Measurements from ENCODE around the gene GPR176.
"Not testable (repeated sequence)": the region's sequence is repeated elsewhere in the genome, so short reads cannot be mapped to it uniquely, and the experiment has no call there.

Gene GPR176

DNA sequence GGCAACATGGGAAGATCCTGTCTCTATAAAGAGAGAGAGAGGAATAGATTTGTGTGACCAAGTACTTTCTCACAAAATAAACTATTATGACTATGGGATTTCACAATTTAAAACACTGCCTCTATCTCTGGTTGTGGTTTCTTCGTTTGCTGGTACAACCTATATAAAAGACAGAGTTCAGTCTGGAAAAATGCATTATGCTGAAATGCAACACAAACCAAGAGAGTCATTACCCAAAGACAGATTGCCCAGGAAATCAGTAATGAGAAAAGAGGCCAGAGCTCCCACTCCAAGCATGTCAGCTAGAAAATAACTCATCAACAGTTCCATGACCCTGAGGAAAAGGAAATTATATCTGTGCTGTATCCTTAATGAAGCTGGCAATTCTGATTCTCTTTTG, 23.2 kb downstream of the GPR176 start:
- H3K9me3 ChIP-seq (ENCODE audit: control insufficient read depth in 5 of 5, low read length in 5 of 5): no peaks in the 10 kb centered on the region
- no peak overlapping the region for H3K9ac ChIP-seq (ENCODE audit: low read length in 5 of 5)
- H3K4me1 ChIP-seq (ENCODE audit: control insufficient read depth in 5 of 5, insufficient read depth in 5 of 5, low read length in 5 of 5): no peaks in the 10 kb centered on the region
- no peaks in the 10 kb centered on the region for H3K36me3 ChIP-seq (ENCODE audit: control insufficient read depth in 5 of 5, insufficient read depth in 5 of 5, low read length in 5 of 5)
- no peak overlapping the region for H3K4me3 ChIP-seq (ENCODE audit: low read depth in 1 of 5, low read length in 5 of 5)
- no peak overlapping the region for H3K27ac ChIP-seq (ENCODE audit: low read depth, low read length)
- peaks cover 0 to 5% (median 0%) of the 10 kb centered on the region in 5 donors for H3K27me3 ChIP-seq (ENCODE audit: control insufficient read depth in 5 of 5, insufficient read depth in 4 of 5, low read length in 5 of 5)

DNA sequence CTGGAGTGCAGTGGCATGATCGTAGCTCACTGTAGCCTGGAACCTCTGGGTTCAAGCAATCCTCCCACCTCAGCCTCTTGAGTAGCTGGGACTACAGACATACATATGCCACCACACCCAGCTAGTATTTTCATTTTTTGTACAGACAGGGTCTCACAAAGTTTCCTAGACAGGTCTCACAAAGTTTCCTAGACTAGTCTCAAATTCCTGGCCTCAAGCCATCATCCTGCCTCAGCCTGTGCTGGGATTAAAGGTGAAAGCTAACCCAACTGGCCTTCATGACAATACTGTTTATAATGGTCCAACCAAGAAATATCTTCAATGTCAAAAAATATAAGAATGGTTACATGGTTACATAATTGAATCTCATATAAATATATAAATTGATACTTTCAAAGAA, 24.0 kb downstream of the GPR176 start:
- Histone ChIP-seq H3K4me3 (ENCODE audit: low read depth in 1 of 5, low read length in 5 of 5) (no peak overlapping the region), H3K4me1 (ENCODE audit: control insufficient read depth in 5 of 5, insufficient read depth in 5 of 5, low read length in 5 of 5) (no peaks in the 10 kb centered on the region), H3K27me3 (ENCODE audit: control insufficient read depth in 5 of 5, insufficient read depth in 4 of 5, low read length in 5 of 5) (peaks cover 0 to 5% (median 0%) of the 10 kb centered on the region in 5 donors), H3K9ac (ENCODE audit: low read length in 5 of 5) (no peak overlapping the region), H3K9me3 (ENCODE audit: control insufficient read depth in 5 of 5, low read length in 5 of 5) (no peaks in the 10 kb centered on the region), H3K36me3 (ENCODE audit: control insufficient read depth in 5 of 5, insufficient read depth in 5 of 5, low read length in 5 of 5) (no peaks in the 10 kb centered on the region), H3K27ac (ENCODE audit: low read depth, low read length) (no peak overlapping the region)

- H3K4me3 ChIP-seq (ENCODE audit: low read depth in 1 of 5, low read length in 5 of 5); H3K4me1 ChIP-seq (ENCODE audit: control insufficient read depth in 5 of 5, insufficient read depth in 5 of 5, low read length in 5 of 5); H3K27me3 ChIP-seq (ENCODE audit: control insufficient read depth in 5 of 5, insufficient read depth in 4 of 5, low read length in 5 of 5); H3K36me3 ChIP-seq (ENCODE audit: control insufficient read depth in 5 of 5, insufficient read depth in 5 of 5, low read length in 5 of 5); H3K27ac ChIP-seq (ENCODE audit: low read depth, low read length); H3K9ac ChIP-seq (ENCODE audit: low read length in 5 of 5); H3K9me3 ChIP-seq (ENCODE audit: control insufficient read depth in 5 of 5, low read length in 5 of 5): not testable (repeated sequence)
These were observed 27.0 kb downstream of the GPR176 start for GRCh38 chr15:39893051-39893450.

DNA sequence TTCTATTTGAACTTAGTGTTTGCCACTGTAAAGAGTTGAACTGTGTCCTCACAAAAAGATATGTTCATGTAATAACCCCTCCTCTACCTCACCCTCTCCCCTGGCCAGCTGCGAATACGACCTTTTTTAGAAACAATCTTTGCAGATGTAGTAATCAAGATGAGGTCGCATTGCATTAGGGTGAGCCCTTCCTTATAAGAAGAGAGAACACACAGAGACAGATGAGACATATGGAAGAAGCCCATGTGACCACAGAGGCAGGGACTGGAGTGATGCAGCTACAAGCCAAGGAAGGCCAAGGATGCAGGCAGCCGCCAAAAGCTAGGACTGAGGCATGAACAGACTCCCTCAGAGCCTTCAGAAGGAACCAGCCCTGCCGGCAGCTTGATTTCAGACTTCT, 27.6 kb downstream of the GPR176 start:
- Histone ChIP-seq H3K9ac (ENCODE audit: low read length in 5 of 5) (no peak overlapping the region), H3K4me1 (ENCODE audit: control insufficient read depth in 5 of 5, insufficient read depth in 5 of 5, low read length in 5 of 5) (no peaks in the 10 kb centered on the region), H3K36me3 (ENCODE audit: control insufficient read depth in 5 of 5, insufficient read depth in 5 of 5, low read length in 5 of 5) (no peaks in the 10 kb centered on the region), H3K27me3 (ENCODE audit: control insufficient read depth in 5 of 5, insufficient read depth in 4 of 5, low read length in 5 of 5) (no peaks in the 10 kb centered on the region), H3K4me3 (ENCODE audit: low read depth in 1 of 5, low read length in 5 of 5) (no peak overlapping the region), H3K27ac (ENCODE audit: low read depth, low read length) (no peak overlapping the region), H3K9me3 (ENCODE audit: control insufficient read depth in 5 of 5, low read length in 5 of 5) (no peaks in the 10 kb centered on the region)

DNA sequence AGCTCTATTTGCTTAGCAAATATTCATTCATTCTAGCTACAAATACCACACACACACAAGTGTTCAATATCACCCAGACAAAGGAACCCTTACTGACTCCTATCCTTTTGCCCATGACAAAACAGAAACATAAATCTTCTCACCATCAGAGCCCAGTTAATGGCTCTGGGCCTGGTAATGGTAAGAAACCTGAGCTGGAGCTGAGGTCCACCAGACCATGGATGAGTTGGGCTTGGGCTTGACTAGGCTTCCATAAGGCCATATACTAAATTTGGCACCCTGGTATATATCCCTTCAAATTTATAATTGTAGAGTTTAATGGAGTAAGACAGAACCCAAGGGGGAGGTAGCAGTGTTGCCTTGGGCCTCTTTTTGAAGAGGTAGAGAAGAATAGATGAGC, 29.4 kb downstream of the GPR176 start:
- Histone ChIP-seq H3K4me3 (ENCODE audit: low read depth in 1 of 5, low read length in 5 of 5) (no peak overlapping the region), H3K27ac (ENCODE audit: low read depth, low read length) (no peak overlapping the region), H3K36me3 (ENCODE audit: control insufficient read depth in 5 of 5, insufficient read depth in 5 of 5, low read length in 5 of 5) (no peaks in the 10 kb centered on the region), H3K4me1 (ENCODE audit: control insufficient read depth in 5 of 5, insufficient read depth in 5 of 5, low read length in 5 of 5) (no peaks in the 10 kb centered on the region), H3K9me3 (ENCODE audit: control insufficient read depth in 5 of 5, low read length in 5 of 5) (no peaks in the 10 kb centered on the region), H3K9ac (ENCODE audit: low read length in 5 of 5) (no peak overlapping the region), H3K27me3 (ENCODE audit: control insufficient read depth in 5 of 5, insufficient read depth in 4 of 5, low read length in 5 of 5) (no peaks in the 10 kb centered on the region)

GRCh38 chr15:39889601-39890000, 30.5 kb downstream of the GPR176 start:
- H3K4me3 ChIP-seq (ENCODE audit: low read depth in 1 of 5, low read length in 5 of 5): no peak overlapping the region
- peaks cover 0 to 3% (median 0%) of the 10 kb centered on the region in 5 donors for H3K4me1 ChIP-seq (ENCODE audit: control insufficient read depth in 5 of 5, insufficient read depth in 5 of 5, low read length in 5 of 5)
- H3K9ac ChIP-seq (ENCODE audit: low read length in 5 of 5): no peak overlapping the region
- H3K36me3 ChIP-seq (ENCODE audit: control insufficient read depth in 5 of 5, insufficient read depth in 5 of 5, low read length in 5 of 5): no peaks in the 10 kb centered on the region
- no peak overlapping the region for H3K27ac ChIP-seq (ENCODE audit: low read depth, low read length)
- no peaks in the 10 kb centered on the region for H3K27me3 ChIP-seq (ENCODE audit: control insufficient read depth in 5 of 5, insufficient read depth in 4 of 5, low read length in 5 of 5)
- H3K9me3 ChIP-seq (ENCODE audit: control insufficient read depth in 5 of 5, low read length in 5 of 5): no peaks in the 10 kb centered on the region

GRCh38 chr15:39888809-39889208, 31.3 kb downstream of the GPR176 start:
- Histone ChIP-seq H3K4me1 (ENCODE audit: control insufficient read depth in 5 of 5, insufficient read depth in 5 of 5, low read length in 5 of 5) (peaks cover 0 to 3% (median 0%) of the 10 kb centered on the region in 5 donors), H3K27ac (ENCODE audit: low read depth, low read length) (no peak overlapping the region), H3K9ac (ENCODE audit: low read length in 5 of 5) (no peak overlapping the region), H3K36me3 (ENCODE audit: control insufficient read depth in 5 of 5, insufficient read depth in 5 of 5, low read length in 5 of 5) (no peaks in the 10 kb centered on the region), H3K27me3 (ENCODE audit: control insufficient read depth in 5 of 5, insufficient read depth in 4 of 5, low read length in 5 of 5) (no peaks in the 10 kb centered on the region), H3K9me3 (ENCODE audit: control insufficient read depth in 5 of 5, low read length in 5 of 5) (no peaks in the 10 kb centered on the region), H3K4me3 (ENCODE audit: low read depth in 1 of 5, low read length in 5 of 5) (no peak overlapping the region)

DNA sequence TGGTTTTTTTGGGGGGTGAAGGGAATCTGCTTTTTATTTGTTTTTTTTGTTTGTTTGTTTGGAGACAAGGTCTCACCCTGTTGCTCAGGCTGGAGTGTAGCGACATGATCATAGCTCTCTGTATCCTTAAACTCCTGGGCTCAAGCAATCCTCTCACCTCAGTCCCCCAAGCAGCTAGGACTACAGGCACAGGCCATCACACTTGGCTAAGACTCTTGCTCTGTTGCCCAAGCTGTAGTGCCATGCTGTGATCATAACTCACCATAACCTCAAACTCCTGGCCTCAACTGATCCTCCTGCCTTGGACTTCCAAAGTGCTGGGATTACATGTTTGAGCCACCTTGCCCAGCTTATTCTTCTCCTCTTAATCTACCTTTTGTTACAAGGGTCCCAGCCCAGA, 31.8 kb downstream of the GPR176 start:
- Histone ChIP-seq H3K36me3 (ENCODE audit: control insufficient read depth in 5 of 5, insufficient read depth in 5 of 5, low read length in 5 of 5) (no peaks in the 10 kb centered on the region), H3K9me3 (ENCODE audit: control insufficient read depth in 5 of 5, low read length in 5 of 5) (no peaks in the 10 kb centered on the region), H3K27ac (ENCODE audit: low read depth, low read length) (no peak overlapping the region), H3K4me1 (ENCODE audit: control insufficient read depth in 5 of 5, insufficient read depth in 5 of 5, low read length in 5 of 5) (peaks cover 0 to 3% (median 0%) of the 10 kb centered on the region in 5 donors), H3K4me3 (ENCODE audit: low read depth in 1 of 5, low read length in 5 of 5) (no peak overlapping the region), H3K27me3 (ENCODE audit: control insufficient read depth in 5 of 5, insufficient read depth in 4 of 5, low read length in 5 of 5) (no peaks in the 10 kb centered on the region), H3K9ac (ENCODE audit: low read length in 5 of 5) (no peak overlapping the region)

- no peak overlapping the region for H3K9ac ChIP-seq (ENCODE audit: low read length in 5 of 5)
- H3K4me1 ChIP-seq (ENCODE audit: control insufficient read depth in 5 of 5, insufficient read depth in 5 of 5, low read length in 5 of 5): peaks cover 0 to 3% (median 0%) of the 10 kb centered on the region in 5 donors
- H3K36me3 ChIP-seq (ENCODE audit: control insufficient read depth in 5 of 5, insufficient read depth in 5 of 5, low read length in 5 of 5): no peaks in the 10 kb centered on the region
- H3K27me3 ChIP-seq (ENCODE audit: control insufficient read depth in 5 of 5, insufficient read depth in 4 of 5, low read length in 5 of 5): no peaks in the 10 kb centered on the region
- H3K4me3 ChIP-seq (ENCODE audit: low read depth in 1 of 5, low read length in 5 of 5): no peak overlapping the region
- H3K27ac ChIP-seq (ENCODE audit: low read depth, low read length): no peak overlapping the region
- H3K9me3 ChIP-seq (ENCODE audit: control insufficient read depth in 5 of 5, low read length in 5 of 5): no peaks in the 10 kb centered on the region
These were observed 32.2 kb downstream of the GPR176 start for GRCh38 chr15:39887832-39888231.

- Histone ChIP-seq H3K4me3 (ENCODE audit: low read depth in 1 of 5, low read length in 5 of 5) (no peak overlapping the region), H3K27me3 (ENCODE audit: control insufficient read depth in 5 of 5, insufficient read depth in 4 of 5, low read length in 5 of 5) (no peaks in the 10 kb centered on the region), H3K36me3 (ENCODE audit: control insufficient read depth in 5 of 5, insufficient read depth in 5 of 5, low read length in 5 of 5) (no peaks in the 10 kb centered on the region), H3K9ac (ENCODE audit: low read length in 5 of 5) (no peak overlapping the region), H3K27ac (ENCODE audit: low read depth, low read length) (no peak overlapping the region), H3K9me3 (ENCODE audit: control insufficient read depth in 5 of 5, low read length in 5 of 5) (no peaks in the 10 kb centered on the region), H3K4me1 (ENCODE audit: control insufficient read depth in 5 of 5, insufficient read depth in 5 of 5, low read length in 5 of 5) (peaks cover 0 to 3% (median 0%) of the 10 kb centered on the region in 5 donors)
These were observed 32.9 kb downstream of the GPR176 start for GRCh38 chr15:39887211-39887610.

DNA sequence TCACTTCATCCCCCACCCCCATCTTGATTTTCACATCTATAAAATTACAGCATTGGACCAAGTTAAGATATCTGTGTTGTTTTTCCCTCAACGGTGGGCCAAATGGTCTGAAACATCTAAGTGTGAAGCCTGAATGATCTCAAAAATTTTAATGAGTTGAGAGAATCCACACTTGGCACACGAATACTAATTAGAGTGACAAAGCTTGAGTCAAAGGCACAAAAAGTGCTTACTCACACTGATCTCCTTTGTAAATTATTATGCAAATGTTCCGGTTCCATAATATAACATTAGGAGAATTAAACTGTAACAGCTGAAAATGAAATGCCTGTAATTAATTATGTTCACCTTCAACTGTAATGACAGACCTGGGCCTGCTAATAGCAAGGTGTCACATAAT, 33.6 kb downstream of the GPR176 start:
- no peak overlapping the region for H3K27ac ChIP-seq (ENCODE audit: low read depth, low read length)
- no peaks in the 10 kb centered on the region for H3K9me3 ChIP-seq (ENCODE audit: control insufficient read depth in 5 of 5, low read length in 5 of 5)
- H3K4me3 ChIP-seq (ENCODE audit: low read depth in 1 of 5, low read length in 5 of 5): no peak overlapping the region
- H3K36me3 ChIP-seq (ENCODE audit: control insufficient read depth in 5 of 5, insufficient read depth in 5 of 5, low read length in 5 of 5): no peaks in the 10 kb centered on the region
- H3K9ac ChIP-seq (ENCODE audit: low read length in 5 of 5): no peak overlapping the region
- H3K27me3 ChIP-seq (ENCODE audit: control insufficient read depth in 5 of 5, insufficient read depth in 4 of 5, low read length in 5 of 5): no peaks in the 10 kb centered on the region
- H3K4me1 ChIP-seq (ENCODE audit: control insufficient read depth in 5 of 5, insufficient read depth in 5 of 5, low read length in 5 of 5): peaks cover 0 to 8% (median 6%) of the 10 kb centered on the region in 5 donors

Data from subcutaneous abdominal adipose tissue (tissue), 5 donors.